Adrenal gland (tissue), 5 donors: Measurements from ENCODE around the gene SLC4A3.

ENCODE experiments used
- CTCF ChIP-seq, 6 experiments: fragments of 450-650 bp in 4 of 6; fragments of 200-600 bp in 2 of 6; sonication (generic) in 1 of 6; IDR thresholded peaks; 1 replicate in 5 of 6; 2 replicates in 1 of 6; pipeline versions ENCODE4 v1.5.1 to v1.8.0; 2016 to 2021; ENCODE audit warnings: antibody characterized with exemption in 6 of 6, mild to moderate bottlenecking in 2 of 6, moderate library complexity in 1 of 6
- POLR2A ChIP-seq, 2 donors: fragments of 450-650 bp; IDR thresholded peaks; one replicate each; pipeline ENCODE4 v1.6.1; 2017; ENCODE audit warnings: antibody characterized with exemption in 2 of 2, mild to moderate bottlenecking in 2 of 2, moderate library complexity in 1 of 2
- donor health status: DM: no; HTN: no; CAD: no.

- TF ChIP-seq CTCF (IDR thresholded peaks at IDR 0.05): no peak
- peak; percentile 95 to 96 for TF ChIP-seq POLR2A (IDR thresholded peaks at IDR 0.05)
Observed at GRCh38 chr2:219597552-219598307, 29.7 kb upstream of the SLC4A3 start, which contains the start of gene STK11IP.
